Cerebellar nuclear complex (tissue), 1 donor: ENCODE data around the gene CSK.

Experiments used
- DNase-seq, 2 experiments: peaks; one replicate each; lab custom pipeline; 2025; lab: John Stamatoyannopoulos, UW

The CSK gene

DNA sequence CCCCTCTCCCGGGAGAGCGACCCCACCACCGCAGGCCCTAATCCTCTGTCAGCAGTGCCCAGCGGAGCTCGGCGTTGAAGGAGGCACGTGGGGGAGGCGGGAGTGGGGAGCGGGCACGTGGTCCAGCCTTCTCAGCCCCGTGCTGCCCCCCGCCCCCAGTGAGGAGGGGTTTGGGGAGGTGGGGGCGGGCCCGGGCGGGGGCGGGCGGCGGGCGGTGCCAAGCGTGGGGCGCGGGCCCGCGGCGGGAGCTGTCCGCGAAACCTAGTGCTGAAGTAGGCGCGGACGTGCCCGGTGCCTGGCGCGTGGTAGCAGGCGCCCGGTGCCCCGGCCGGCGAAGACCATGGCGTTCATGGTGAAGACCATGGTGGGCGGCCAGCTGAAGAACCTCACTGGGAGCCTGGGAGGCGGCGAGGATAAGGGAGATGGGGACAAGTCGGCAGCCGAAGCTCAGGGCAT lies 44.5 kb downstream of the CSK start, which contains the start of gene CPLX3:
Gene CPLX3 (plus strand): TSS at position 264 of the 456 bp plus-strand sequence. CDS start 77 bp downstream, at position 341.
- DNase-seq = no peak

DNA sequence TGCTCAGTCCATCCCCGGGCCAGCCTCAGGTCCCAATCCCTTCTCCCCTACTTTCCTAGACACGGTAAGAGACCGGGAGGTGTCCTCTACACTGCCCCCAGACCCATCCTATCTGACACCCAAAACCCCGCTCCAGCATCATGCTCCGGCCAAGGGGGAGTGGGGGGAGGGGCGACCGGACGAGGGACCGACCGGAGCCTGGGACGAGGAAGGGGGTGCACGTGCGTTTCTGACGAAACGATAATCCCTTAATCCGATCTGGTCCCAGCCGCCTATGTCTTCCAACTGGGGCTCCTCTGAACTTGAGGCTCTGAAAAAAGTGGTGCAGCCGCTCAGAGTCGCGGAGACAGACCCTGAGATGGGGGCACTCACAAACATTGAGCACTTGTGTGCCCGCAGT lies 45.0 kb downstream of the CSK start:
- no peak for DNase-seq

DNA sequence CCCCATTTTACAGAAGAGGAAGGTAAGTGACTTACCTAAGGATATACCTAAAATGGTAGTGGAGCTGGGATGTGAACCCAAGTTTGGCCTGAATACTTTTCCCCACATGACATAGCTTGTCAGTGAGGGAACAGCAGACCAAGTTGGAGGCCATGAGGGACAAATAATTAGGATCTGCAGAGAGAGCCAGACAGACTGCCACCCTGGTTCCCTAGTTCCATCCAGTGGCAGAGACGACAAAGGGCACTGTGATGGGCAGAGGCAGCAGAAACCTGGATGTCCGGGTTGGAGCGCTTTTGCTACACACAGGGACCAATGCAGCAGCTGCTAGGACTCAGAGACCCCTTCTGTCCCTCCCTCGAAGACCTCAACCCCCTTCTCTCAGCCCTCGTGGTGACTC lies 45.7 kb downstream of the CSK start:
- DNase-seq = no peak

DNA sequence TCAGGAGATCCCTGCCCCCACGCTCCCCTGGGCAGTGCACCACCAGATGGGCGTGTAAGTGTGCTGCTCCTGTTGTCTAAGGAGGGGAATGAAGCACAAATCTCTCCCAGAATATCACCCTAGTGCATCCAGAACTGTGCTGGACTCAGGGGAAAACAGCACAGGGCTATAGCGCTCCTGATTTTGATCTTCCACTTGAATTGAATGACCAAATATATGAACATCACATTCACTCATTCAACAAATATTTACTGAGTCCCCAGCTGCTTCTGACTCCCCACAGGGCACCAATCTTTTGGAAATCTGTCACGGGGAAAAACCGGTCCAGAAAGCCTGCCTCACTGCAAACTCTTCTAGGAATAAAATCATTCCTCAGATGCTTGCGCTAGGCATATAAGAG lies 47.0 kb downstream of the CSK start:
- DNase-seq = no peak

DNA sequence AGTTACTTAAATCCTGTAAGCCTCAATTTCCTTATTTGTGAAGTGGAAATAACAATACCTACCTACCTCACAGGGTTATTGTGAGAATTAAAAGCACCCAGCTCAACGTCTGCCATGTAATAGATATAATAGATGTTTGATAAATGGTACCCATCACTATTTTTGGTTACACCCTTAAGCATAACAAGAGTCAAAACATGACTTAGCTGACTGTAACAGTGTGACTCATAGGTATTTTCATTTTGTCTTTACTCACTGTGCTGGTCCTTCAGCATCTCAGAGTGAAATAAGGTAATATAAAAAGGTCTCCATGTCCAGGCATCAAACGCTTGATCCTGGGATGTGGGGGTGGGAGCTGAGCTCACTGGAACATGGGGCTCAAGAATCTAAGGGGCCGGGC lies 47.6 kb downstream of the CSK start:
- no peak for DNase-seq

DNA sequence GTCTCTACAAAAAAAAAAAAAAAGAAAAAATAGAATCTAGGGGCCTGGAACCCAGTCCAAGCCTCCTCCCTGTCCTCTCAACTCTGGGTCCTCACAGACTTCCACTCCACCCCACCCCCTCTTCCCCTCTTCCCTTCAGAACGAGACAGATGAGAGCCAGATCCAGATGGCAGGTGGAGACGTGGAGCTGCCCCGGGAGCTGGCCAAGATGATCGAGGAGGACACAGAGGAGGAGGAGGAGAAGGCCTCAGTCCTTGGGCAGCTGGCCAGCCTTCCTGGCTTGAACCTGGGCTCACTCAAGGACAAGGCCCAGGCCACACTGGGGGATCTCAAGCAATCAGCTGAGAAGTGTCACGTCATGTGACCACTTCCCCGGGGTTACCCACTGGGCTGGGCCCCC lies 48.1 kb downstream of the CSK start:
- no peak for DNase-seq

DNA sequence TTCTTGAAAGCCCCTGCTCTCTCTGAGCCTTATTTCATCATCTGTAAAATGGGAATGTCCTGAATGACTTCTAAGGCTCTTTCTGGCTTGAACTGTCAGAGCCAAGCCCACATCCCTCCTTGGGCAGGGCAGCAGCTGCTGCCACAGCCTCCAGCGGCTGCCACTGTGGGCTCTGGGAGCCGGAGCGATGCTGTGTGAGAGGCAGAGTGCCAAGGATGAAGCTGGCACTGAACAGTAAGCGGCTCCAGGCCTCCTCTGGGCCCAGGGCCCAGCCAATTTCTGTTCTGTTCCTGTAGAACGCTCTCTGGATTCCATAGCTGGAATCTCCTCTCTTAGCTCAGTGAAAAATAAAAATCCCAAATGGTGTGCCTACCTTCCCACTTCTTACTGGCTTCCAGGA lies 49.0 kb downstream of the CSK start:
- DNase-seq = no peak

DNA sequence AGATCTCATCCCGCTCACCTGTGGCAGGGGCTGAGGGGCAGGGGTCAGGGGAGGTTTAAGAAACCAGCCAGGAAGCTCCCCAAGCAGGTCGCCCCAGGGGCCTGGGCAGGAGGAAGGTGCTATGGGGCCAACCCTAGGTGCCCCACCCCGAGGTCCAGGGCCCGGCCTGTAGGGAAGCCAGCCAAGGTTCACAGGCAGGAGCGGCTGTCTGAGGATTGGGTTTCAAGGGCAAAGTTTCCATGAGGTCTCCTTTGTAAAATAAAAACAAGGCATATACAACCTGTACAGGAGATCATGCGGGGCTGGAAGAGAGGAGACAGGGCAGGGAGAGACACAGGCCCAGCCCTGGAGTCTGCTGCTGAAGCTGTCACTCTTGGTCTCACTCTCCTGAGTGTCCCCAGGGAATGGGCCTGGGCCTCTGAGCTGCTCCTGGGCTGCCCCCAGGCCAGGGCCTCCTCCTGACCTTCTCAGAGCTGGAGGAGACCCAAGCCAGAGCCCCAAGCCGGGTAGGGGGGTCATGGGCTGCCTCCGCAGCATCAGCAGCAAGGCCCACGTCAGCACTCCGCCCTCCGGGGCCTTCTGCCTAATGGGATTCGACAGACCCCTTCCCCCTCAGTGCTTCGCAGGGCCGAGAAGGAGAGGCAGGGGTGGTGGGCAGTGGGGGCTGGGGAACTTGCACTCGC lies 50.1 kb downstream of the CSK start:
- no peak for DNase-seq

DNA sequence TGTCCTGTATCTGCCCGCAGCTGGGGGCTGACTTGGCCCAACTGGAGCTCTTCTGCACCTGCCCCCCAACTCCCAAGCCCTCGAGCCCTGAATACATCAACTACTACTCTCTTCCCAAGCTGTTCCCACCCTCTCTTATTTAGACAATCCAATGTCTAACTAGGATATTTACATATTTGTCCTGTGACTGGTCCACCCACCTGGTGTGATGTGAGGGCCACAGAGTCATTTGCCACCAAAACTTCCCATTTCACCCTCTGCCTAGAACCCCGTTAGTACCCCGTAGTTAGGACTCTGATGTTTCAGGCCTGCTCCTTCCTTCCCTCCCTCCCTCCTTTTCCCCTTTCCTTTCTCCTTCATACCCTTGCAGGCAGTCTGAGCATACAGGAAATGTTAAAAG lies 50.9 kb downstream of the CSK start:
- DNase-seq = no peak

DNA sequence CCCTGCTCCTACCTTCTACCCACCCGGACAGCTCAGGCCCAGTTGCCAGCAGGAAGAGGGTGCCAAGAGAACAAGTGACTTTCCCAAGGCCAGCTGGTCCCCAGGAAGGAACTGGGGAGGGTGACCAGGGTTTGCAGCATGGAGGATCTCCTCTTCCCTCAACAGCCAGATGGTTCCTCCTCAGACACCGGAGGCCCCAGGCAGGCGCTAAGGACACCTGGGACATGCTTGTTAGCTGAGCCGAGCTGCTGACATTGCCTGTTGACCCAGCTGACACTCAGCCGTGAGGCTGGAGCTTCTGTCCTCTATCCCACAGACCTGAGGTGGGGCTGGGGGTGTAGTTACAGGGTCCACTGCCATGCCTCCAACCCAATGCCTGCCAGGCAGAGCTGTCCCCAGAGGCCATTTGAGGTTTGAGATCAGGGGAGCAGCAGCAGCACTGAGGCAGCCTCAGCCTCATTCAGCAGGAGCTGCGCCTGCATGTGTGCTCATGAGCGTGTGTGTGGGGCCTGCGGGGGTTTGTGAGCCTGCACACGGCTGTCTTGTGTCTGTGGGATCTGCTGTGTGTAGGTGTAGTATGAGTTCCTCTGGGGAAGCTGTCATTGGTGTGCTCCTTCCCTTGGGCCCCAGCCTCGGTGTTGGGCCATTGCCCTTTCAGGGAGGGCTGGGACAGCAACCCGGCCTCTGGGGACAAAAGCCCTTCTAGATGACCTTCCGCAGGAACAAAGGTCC lies 51.7 kb downstream of the CSK start:
- DNase-seq = no peak

DNA sequence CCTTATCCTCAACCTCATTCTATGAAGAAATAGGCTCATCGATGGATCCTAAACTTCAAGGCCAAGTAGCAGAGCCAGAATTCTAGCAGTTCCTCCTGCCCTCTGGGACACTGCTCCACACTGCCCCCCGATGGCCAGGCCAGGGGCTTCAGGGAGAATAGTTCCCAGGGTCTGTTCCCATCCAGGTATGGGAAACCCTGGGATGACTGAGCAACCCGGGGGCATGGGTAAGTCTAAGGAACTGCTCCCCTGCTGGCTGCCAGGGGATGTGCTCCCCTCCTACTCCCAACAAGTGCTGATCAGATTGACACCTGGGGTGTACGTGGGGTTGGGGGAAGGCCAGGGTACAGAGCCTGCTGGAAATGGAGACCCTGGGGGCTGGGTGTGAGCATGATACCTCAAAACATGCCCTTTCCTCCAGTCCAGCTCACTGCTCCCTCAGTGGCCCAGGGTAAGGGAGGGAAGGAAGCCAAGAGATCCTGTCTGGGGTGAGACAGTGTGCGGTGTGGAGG lies 53.5 kb downstream of the CSK start:
- DNase-seq = no peak

DNA sequence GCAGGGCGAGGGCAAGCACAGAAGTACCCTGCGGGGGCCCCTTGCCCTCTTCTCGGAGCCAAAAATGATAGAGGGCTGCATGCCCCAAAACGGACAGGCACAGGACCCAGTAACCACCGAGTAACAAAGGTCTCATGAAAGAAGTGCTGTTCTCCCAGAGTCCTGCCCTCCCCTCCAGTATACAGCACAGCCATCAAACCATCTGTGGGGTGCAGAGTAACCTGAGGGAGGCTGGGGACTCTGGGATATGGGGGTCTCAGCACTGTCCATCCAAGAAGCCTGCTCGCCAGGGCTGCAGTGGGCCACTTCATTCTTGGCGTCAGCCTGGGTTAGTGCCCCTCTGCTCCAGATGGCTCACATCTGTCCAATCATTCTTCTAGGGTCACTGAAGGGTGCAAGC lies 55.0 kb downstream of the CSK start:
- DNase-seq = no peak

DNA sequence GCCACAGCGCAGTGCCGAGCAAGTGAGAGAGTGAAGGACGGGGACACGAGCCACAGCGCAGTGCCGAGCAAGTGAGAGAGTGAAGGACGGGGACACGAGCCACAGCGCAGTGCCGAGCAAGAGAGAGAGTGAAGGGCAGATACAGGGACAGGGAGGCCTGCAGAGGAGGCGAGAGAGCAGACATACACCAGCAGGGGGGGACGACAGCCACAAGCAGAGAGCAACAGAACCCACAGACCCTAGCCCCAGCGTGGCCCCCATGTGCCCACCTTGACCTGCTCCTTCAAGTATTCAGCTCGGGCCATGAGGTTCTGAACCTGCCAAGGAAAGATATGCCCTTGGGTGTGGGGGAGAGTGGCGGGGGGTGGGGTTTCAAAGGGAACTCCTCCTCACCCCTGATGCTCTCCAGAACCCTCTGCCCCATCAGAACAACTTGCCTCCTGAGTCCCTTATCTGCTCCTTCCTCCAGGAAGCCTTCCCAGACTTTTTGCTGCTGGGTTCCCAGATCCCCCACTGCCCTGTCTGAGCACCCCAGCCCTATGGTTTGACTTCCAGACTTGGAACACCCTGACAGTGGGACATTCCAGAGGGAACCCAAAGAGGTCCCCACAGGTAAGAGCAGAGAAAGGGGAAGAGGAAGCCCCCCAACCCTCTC lies 55.7 kb downstream of the CSK start:
- no peak for DNase-seq

DNA sequence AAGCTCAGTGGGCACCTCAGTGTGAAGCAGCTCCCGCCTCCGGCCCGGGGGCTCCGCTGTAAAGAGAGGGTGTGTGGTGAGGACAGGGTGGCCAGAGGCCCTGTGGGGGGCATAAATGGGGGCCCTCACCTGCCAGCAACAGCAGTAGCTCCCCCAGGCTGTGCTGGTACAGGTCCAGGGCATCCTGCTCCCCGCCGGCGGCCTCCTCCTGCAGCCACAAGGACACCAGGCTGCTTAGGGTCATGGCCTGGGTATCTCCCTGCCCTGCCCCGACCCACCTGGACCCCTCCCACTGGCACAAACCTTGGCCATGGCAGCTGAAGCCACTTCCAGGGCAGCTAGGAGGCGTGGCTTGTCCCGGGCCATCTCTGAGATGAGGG lies 56.2 kb downstream of the CSK start:
- DNase-seq = no peak

DNA sequence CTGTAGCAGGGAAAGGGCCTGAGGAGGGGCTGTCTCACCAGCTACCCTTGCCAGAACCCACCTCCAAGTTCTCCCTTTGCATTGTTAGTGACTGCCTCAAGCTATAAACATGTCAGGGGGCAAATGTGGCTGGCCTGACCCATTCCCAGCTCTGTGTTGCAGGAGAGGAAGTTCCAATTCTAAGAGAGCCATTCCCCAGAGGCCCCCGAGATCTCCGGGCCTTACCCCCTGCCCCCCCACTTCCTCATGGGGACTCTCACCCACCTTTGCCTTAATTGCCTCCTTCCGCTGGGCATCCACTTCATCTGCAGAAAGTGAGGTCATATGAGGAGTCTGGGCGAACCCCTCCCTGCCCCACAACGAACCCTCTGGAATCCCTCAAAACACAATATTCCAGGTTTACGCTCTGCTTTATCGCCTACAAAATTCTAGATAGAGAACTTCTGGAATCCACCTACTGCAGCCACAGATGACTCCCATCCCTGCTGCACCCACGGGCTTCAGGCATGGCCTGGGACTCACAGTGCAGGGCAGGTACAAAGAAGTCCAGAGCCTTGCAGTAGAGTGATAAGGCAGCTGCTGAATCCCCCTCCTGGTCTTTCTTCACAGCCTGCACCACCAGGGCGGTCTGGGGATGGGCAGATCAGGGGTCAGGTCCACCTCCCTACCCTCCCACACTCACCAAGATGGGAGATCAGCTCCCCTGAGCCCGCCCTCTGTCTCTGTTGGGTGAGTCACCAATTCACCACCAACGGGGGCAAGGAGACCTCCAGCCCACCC lies 57.1 kb downstream of the CSK start:
- DNase-seq = no peak

DNA sequence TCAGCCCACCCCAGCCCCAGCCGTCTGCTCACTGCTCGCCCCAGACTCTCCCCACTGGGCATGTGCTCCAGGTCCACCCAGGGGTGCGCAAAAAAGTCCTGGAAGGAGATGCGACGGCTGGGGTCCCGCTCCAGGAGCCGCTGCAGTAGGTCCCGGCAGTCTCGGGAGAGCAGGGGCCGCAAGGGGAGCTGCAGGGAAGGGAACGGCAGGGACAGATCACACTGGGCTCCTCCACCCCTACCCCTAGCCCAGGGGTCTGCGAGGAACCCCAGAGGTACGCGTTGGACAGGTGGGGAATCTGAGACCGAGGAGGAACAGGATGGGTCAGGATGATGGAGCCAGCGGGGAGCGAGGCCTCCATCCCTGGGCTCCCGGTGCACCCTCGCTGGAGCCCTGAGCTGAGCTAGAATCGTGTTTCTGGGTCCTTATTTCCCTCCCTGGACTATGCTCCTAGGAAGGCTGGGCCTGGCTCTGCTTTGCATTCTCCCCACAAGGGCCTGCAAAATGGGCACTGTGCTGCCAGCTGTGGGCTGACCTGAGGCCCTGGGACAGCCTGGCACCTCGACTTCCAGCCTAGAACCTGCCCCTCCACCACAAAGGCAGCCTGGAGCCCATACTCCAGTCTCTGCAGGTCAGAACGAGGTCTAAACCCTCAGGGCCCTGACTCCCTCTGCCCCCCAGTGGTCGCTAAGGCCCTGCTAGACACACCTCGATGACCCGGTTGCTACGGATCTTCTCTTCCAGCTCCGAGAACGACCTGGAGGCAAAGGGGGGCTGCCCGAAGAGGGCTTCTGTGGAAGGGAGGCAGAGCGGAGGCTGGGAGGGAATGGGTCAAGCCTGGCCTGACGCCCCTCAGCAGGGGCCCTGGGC lies 57.9 kb downstream of the CSK start:
- DNase-seq = no peak

DNA sequence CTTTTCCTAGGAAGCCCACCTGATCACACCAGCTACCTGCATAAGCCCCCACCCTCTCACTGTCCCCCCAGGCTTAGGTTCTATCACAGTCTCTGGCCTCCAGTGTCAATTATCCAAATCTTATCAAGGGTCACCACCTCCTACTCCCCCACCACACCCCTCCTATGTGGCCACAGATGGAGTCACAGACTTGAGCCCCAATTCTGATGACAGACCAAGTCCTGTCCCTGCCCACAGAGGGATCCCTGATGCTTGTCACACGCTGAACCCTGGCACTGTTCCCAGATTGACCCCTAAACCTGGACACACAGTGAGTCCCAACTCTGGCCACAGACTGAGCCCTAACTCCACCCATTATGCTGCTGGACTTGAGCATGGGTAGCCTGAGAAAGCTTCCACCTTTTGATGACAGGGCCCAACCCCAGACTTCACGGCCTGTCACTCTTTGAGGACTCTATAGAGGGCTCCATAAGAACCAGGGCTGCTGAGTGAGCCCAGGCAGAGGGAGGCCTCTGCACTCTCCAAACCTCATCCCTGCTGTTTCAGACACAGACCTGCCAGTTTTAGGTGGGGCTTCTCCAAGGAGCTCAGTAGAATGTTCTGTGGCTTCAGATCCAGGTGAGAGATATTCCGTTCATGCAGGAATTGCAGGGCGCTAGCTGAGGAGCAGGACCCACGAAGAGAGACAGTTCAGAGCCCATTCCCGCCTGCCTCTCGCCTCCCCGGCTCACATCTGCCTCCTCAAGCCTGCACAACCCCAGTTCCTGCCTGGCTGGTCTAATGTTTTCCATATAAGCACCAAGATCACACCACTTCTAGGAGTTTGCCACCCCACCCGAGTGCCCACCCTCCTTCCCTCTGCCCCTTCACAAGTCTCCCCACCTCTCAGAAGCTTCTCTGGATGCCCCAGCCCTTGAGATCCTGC lies 59.2 kb downstream of the CSK start:
- DNase-seq = no peak

DNA sequence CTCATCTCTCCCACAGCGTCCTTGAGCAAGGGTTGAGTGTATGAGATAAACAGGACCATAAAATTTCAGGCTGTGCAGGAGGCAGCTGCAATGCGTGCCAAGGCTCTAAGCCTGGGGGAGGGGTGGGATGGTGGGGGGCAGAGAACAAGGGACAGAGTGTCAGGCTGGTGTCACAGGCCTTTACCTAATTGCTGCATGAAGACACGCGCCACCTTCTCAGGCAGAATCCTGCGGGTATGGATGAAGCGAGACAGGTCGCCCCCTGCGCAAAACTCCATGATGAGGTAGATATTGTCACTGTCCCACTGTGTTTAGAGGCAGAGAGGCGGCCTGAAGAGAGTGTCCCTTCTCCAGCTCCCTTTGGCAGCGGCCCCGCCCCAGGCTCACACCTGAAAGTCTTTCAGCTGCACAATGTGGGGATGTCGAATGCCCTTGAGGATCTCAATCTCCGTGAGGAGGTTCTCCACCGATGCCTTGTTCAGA lies 60.1 kb downstream of the CSK start:
- DNase-seq = no peak

DNA sequence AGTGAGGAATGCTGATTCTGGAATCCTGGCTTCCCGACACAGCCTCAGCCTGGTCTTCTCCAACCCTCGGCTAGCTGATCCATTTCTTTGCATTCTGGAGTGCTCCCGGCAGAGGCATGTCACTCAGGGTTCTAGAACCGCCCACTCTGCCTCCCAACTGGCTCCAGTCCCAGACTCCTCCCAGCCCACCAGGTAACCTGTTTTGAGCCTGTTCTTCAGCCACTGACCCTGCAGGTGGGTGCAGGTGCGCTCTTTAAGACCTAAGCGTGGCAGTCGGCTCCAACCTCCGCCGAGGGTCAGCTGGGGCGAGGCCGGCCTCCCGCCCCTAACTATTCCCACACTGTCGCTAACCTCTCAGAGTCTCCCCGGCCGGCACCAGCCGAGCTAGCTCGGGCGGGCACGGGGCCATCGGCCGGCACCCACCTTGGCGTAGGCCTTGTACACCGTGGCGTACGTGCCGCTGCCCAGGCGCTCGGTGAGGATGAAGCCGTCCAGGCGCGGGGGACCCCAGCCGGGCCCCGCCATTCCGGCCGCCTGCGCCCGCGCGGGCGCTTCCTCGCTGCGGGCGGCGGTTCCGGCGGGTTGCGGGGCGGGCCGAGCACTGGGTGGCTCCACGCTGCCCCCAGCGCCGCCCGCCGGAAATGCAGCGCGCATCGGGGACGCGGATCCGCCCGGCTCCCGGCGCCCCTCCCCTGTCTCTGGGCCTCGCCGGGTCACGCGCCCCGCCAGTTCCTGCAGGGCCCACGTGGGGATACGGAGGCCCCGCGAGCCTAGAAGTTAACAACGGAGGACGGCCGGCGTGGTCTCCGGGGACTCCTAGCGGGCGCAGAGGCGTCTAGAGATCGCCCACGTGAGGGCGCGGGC lies 60.9 kb downstream of the CSK start, which contains the start of gene ULK3:
Gene ULK3 (minus strand): TSS at position 576 of the 864 bp plus-strand sequence. CDS start 51 bp downstream, at position 525.
- DNase-seq = peak; percentile 10 to 53
